Measurements from ENCODE around the gene DUOX2.

DNA sequence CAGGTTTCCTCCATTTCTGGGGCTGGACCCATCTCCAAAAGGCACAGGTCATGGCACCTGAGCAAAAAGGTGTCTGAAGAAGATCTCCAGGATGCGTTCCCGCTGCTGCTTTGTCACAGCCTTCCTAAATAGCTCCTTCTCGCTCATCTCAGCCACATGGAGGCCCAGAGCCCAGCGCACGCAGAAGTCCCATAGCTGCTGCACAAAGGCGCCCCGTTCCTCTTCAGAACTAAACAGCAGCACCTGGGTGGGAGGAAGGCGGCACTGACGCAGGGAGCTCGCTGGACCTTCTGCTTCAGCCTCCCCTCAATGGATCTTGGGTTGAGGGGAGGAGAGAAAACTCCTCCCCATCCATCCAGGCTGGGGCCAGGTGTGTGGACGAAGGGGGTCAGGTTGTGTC, 8.4 kb downstream of the DUOX2 start:
- TF ChIP-seq, protein P1, sequence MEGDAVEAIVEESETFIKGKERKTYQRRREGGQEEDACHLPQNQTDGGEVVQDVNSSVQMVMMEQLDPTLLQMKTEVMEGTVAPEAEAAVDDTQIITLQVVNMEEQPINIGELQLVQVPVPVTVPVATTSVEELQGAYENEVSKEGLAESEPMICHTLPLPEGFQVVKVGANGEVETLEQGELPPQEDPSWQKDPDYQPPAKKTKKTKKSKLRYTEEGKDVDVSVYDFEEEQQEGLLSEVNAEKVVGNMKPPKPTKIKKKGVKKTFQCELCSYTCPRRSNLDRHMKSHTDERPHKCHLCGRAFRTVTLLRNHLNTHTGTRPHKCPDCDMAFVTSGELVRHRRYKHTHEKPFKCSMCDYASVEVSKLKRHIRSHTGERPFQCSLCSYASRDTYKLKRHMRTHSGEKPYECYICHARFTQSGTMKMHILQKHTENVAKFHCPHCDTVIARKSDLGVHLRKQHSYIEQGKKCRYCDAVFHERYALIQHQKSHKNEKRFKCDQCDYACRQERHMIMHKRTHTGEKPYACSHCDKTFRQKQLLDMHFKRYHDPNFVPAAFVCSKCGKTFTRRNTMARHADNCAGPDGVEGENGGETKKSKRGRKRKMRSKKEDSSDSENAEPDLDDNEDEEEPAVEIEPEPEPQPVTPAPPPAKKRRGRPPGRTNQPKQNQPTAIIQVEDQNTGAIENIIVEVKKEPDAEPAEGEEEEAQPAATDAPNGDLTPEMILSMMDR (IDR thresholded peaks at IDR 0.05): no peak
- no peak for TF ChIP-seq POLR2A (IDR thresholded peaks at IDR 0.05)
